Stomach (tissue), 9 donors: ENCODE measurements around the gene MTNR1B. TPM values are rescaled to one million over a fixed set of nuclear protein-coding genes. Genes with fewer than 3 reads are reported as not detected.

Source experiments
- DNase-seq, 2 donors: peaks; one replicate each; pipeline versions ENCODE4 v3.0.0 to v3.0.0-alpha.2; 2013 to 2019
- H3K27ac ChIP-seq, 5 donors: fragments of 200-600 bp in 4 of 5; sonication (generic) in 4 of 5; one replicate each; pipeline ENCODE4 v1.5.1; 2013 to 2019; ENCODE audit warnings: mild to moderate bottlenecking in 1 of 5, moderate library complexity in 1 of 5
- H3K27me3 ChIP-seq, 3 donors: fragments of 200-600 bp; sonication (generic); one replicate each; pipeline ENCODE4 v1.5.1; 2017 to 2019; ENCODE audit warnings: mixed run types in 1 of 3
- H3K36me3 ChIP-seq, 4 donors: fragments of 200-600 bp; sonication (generic); 1 replicate in 3 of 4; 2 replicates in 1 of 4; pipeline ENCODE4 v1.5.1; 2016 to 2019
- H3K4me1 ChIP-seq, 4 donors: fragments of 200-600 bp; sonication (generic); one replicate each; pipeline ENCODE4 v1.5.1; 2016 to 2019
- H3K4me3 ChIP-seq, 4 donors: fragments of 200-600 bp; sonication (generic) in 3 of 4; one replicate each; pipeline ENCODE4 v1.5.1; 2016 to 2019; ENCODE audit warnings: mild to moderate bottlenecking in 1 of 4
- H3K9me3 ChIP-seq, 4 donors: fragments of 200-600 bp; sonication (generic); one replicate each; pipeline ENCODE4 v1.5.1; 2016 to 2019
- CTCF ChIP-seq, 7 experiments: fragments of 450-650 bp in 4 of 7; fragments of 200-600 bp in 3 of 7; sonication (generic) in 3 of 7; IDR thresholded peaks; one replicate each; pipeline ENCODE4 v1.5.1; 2016 to 2019; ENCODE audit warnings: antibody characterized with exemption in 7 of 7, control low read depth in 2 of 7, mild to moderate bottlenecking in 1 of 7
- EP300 ChIP-seq: sonication (generic); formaldehyde crosslinking; IDR thresholded peaks from one replicate; pipeline ENCODE4 v1.6.1; 2017; ENCODE audit warnings: antibody characterized with exemption
- POLR2A ChIP-seq, 4 donors: fragments of 450-650 bp; IDR thresholded peaks; one replicate each; pipeline ENCODE4 v1.6.1; 2016; ENCODE audit warnings: antibody characterized with exemption in 4 of 4, control low read depth in 2 of 4, mild to moderate bottlenecking in 1 of 4, moderate library complexity in 1 of 4
- POLR2AphosphoS5 ChIP-seq, 3 donors: sonication (generic); formaldehyde crosslinking; IDR thresholded peaks; one replicate each; pipeline ENCODE4 v1.6.1; 2016; ENCODE audit warnings: antibody characterized with exemption in 3 of 3
- WGBS, 5 donors: extraction: QIAGEN DNeasy Blood & Tissue Kit in 3 of 5; methylation state at CpG; one replicate each; pipeline versions ENCODE4 v1.1.5 to v1.1.7; 2013 to 2018; 5-methylcytosine and 5-hydroxymethylcytosine counted together
- intact Hi-C: fragments of 100-400 bp; cut with DNase I; formaldehyde crosslinking; loops from one replicate; pipeline ENCODE4 v1.15.1; 2023; ENCODE audit warnings: low total_unique reads
- polyA plus RNA-seq, 3 donors: library from polyadenylated mRNA; stranded (reverse); fragments of 200-250 nt; gene quantifications; one replicate each; pipeline ENCODE4 v1.2.3, GENCODE V29; 2013
- total RNA-seq, 5 donors: library from RNA; depleted of rRNA; stranded (reverse); fragments of >200 nt; gene quantifications; one replicate each; pipeline versions ENCODE4 v1.1.0 to v1.2.3, GENCODE V29; 2014 to 2016
- donor health status: healthy with polysubstance abuse.
- donor health status: Bipolar disorder and iron deficiency.
- donor health status: healthy.

The MTNR1B gene
- total and polyA plus RNA-seq, 8 donors = 1.0 TPM; not detected in 7

GRCh38 chr11:92993004-92993403, 23.6 kb downstream of the MTNR1B start:
- H3K4me3 ChIP-seq = no peak overlapping the region
- TF ChIP-seq POLR2A (IDR thresholded peaks at IDR 0.05) (no peak), EP300 (no peak), CTCF (IDR thresholded peaks at IDR 0.05) (no peak), POLR2AphosphoS5 (IDR thresholded peaks at IDR 0.05) (no peak)
- H3K27ac ChIP-seq = no peak overlapping the region
- DNase-seq = no peak
- intact Hi-C loops = no loop called here
- H3K27me3 ChIP-seq = no peaks in the 10 kb centered on the region
- H3K9me3 ChIP-seq = peaks cover 0 to 8% (median 3%) of the 10 kb centered on the region in 4 donors
- no peaks in the 10 kb centered on the region for H3K4me1 ChIP-seq
- no peaks in the 10 kb centered on the region for H3K36me3 ChIP-seq

DNA sequence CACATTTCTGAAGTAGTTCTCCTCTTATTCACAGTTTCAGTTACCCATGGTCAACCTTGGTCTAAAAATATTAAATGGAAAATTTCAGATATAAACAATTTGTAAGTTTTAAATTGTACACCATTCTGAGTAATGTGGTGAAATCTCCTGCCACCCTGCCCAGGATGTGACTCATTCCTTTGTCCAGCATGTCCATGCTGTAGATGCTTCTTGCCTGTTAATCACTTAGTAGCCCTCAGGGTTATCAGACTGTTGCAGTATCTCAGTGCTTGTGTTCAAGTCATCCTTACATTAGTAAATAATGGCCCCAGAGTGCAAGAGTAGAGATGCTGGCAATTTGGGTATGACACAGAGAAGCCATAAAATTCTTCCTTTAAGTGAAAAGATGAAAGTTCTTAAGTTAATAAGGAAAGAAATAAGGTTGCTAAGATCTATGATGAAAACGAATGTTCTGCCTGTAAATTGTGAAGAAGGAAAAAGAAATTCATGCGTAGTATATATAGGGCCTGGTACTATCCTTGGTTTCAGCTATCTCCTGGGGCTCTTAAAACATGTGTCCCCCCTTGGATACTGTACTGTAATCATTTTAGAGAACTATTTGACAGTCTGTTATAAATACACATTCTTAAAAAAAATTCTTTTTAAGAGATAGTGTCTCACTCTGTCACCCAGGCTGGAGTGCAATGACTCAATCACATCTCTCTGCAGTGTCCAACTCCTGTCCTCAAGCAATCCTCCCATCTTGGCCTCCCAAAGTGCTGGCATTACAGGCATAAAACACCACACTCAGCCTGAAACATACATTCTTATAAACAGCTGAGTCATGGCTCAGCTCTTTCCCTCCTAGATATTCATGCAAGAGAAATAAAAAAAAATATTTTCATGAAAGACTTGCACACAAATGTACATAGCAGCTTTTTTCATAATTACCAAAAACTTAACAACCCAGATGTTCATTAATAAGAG, 31.3 kb downstream of the MTNR1B start:
- intact Hi-C loops = no loop called here
- WGBS, 5 donors = 77 to 92% (median 86%) methylated on average over 2 of the region's 2 CpGs
- peaks cover 0 to 3% (median 0%) of the 10 kb centered on the region in 4 donors for H3K9me3 ChIP-seq

GRCh38 chr11:93001806-93002205, 32.4 kb downstream of the MTNR1B start:
- peaks cover 0 to 3% (median 0%) of the 10 kb centered on the region in 4 donors for H3K9me3 ChIP-seq
- no peak overlapping the region for H3K27ac ChIP-seq
- H3K27me3 ChIP-seq = no peaks in the 10 kb centered on the region
- DNase-seq = no peak
- intact Hi-C loops = no loop called here
- H3K4me1 ChIP-seq = no peaks in the 10 kb centered on the region
- no peak for TF ChIP-seq CTCF (IDR thresholded peaks at IDR 0.05)
- TF ChIP-seq POLR2AphosphoS5 (IDR thresholded peaks at IDR 0.05) = no peak
- no peak for TF ChIP-seq EP300
- no peak for TF ChIP-seq POLR2A (IDR thresholded peaks at IDR 0.05)
- H3K36me3 ChIP-seq = no peaks in the 10 kb centered on the region
- no peak overlapping the region for H3K4me3 ChIP-seq

More for the DNA sequence above, 31.3 kb downstream of the MTNR1B start:
- Histone ChIP-seq H3K4me1 (no peaks in the 10 kb centered on the region), H3K4me3 (no peak overlapping the region), H3K27me3 (no peaks in the 10 kb centered on the region), H3K36me3 (no peaks in the 10 kb centered on the region), H3K27ac (no peak overlapping the region)
- TF ChIP-seq POLR2A (IDR thresholded peaks at IDR 0.05) = no peak
- no peak for TF ChIP-seq CTCF (IDR thresholded peaks at IDR 0.05)
- no peak for TF ChIP-seq POLR2AphosphoS5 (IDR thresholded peaks at IDR 0.05)
- no peak for TF ChIP-seq EP300
- DNase-seq = no peak

DNA sequence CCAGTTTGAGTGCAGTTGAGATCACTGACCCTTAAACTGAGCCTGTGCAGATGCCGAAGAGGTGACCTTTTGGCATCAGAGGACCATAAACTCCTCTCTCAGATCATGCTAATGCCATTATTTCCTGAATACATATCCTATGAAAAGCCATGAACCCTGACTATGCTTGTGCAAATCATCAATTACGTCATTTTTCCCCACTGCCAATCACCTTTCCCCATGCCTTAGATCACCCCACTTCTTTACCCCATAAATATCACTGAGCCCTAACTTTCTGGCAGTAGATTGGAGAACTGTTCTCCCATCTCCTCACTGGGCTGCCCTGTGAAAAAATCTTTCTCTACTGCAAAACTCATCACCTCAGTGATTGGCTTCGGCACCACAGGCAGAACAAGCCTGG, 32.9 kb downstream of the MTNR1B start:
- intact Hi-C loops = no loop called here
- H3K27me3 ChIP-seq = no peaks in the 10 kb centered on the region
- H3K9me3 ChIP-seq = peaks cover 0 to 3% (median 0%) of the 10 kb centered on the region in 4 donors
- no peak overlapping the region for H3K27ac ChIP-seq
- DNase-seq = no peak
- H3K4me1 ChIP-seq = no peaks in the 10 kb centered on the region
- H3K36me3 ChIP-seq = no peaks in the 10 kb centered on the region
- no peak for TF ChIP-seq POLR2A (IDR thresholded peaks at IDR 0.05)
- no peak for TF ChIP-seq POLR2AphosphoS5 (IDR thresholded peaks at IDR 0.05)
- TF ChIP-seq EP300 = no peak
- no peak for TF ChIP-seq CTCF (IDR thresholded peaks at IDR 0.05)
- WGBS, 5 donors = 67 to 86% (median 74%) methylated on average over 3 of the region's 3 CpGs
- no peak overlapping the region for H3K4me3 ChIP-seq
